GM21529 (cell line): ENCODE measurements around the gene DPM2.

ENCODE experiments used
- ATAC-seq: cut with Tn5 transposase; IDR thresholded peaks from one replicate; pipeline ENCODE4 v1.9.1; 2021; ENCODE audit not compliant: unreplicated experiment

DPM2 gene

DNA sequence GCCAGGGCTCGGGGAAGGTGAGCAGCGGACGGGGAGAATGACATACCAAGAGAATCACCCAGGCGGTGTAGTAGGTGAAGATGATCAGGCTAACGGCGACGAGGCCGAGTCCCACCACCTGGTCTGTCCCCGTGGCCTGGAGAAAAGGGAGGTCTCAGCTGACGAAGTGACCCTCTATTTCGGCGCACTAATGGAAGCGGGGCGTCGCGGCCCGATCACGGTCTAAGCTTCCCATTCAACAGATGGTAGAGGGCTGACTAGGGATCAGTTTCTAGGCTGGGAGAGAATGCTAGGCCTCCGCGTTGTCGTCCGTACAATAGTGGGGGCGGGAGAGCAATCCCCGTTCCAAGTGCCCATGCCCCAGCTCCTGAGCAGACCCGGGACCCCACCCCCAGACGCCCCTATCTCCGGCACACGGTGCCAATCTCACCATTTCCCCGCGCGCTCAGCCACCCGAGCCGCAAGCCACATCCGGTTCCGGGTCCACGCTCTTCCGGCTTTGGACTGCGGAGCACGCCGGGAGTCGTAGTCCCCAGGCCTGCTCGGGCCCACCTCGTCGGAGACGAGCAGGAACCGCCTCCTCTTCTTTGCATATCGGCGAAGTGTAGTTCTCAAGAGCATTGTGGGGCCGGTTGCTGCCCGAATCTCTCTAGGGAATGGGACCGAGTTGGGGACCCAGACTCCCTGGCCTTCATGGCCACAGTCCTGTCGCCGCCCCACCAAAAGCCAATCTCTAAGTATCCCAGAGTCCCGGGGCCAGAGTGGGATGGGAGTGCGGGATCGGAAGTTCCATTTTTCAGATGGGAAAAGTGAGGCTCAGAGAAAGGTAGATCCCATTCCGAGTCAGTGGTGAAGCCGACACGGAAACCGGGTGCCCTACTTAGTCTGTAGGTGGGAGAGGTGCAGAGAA, at the start of gene DPM2:
DPM2 (minus strand) TSS at position 467 of the 910 bp plus-strand sequence; CDS start at position 433, 34 bp downstream.
- peak; percentile 91 for ATAC-seq

- ATAC-seq, result no peak
Observed at GRCh38 chr9:127987103-127987614, 49.5 kb upstream of the DPM2 start.

- ATAC-seq, result no peak
Observed at GRCh38 chr9:127985011-127985410, 47.4 kb upstream of the DPM2 start.

DNA sequence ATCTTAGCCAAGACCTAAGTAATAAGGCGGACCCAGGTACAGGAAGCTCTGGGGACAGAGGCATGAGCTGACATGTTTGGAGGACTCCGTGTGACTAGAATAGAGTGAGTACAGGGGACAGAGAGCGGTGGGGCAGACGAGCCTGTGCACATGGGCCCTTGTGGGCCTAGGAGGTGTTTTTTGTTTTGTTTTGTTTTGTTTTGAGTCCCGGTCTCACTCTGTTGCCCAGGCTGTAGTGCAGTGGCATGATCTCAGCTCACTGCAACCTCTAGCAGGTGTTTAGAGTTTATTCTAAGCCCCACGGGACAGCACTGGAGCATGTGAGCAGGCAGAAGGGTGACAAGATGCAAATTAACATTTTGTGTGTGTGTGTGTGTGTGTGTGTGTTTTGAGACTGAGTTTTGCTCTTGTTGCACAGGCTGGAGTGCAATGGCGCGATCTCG, 46.2 kb upstream of the DPM2 start:
- peak; percentile 25 for ATAC-seq

- no peak for ATAC-seq
Observed at GRCh38 chr9:127982912-127983311, 45.3 kb upstream of the DPM2 start.

- no peak for ATAC-seq
Observed at GRCh38 chr9:127981559-127982121, 44.0 kb upstream of the DPM2 start.

- peak; percentile 64 for ATAC-seq
Observed at GRCh38 chr9:127980706-127981558, 43.3 kb upstream of the DPM2 start, which contains the start of gene EEIG1. Gene EEIG1 (minus strand): TSS chr9:127980989. CDS start chr9:127980137, 852 bp downstream.

DNA sequence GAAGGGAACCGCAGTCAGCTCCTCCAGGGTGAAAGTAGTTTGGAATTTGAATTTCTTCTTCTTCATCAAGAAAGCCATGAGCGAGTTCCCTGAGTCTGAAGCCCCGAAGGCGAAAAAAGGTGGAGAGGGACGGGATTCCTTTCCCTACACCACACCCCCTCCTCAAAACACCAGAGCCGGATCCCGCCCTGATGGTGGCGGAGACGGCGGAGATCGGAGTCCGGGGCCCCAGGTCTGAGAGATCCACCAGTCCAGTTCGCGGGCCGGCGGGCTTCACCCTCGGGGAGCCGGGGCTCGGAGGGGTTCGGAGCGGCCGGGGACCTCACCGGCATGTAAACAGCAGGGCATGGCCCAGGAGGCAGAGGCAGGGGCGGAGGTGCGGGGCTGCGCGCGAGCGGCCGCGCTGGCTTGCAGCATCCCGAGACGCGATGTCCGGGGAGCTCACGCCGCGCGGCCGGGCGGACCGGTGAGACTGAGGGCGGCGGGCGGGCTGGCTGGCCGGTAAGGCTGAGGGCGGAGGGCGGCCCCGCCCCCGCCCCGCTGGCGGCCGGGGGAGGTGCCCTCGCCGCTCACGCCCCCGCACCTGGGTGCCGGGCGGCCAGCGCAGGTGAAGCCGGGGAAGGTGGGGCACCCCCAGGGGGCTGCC, 42.5 kb upstream of the DPM2 start:
- ATAC-seq, result peak; percentile 24

DNA sequence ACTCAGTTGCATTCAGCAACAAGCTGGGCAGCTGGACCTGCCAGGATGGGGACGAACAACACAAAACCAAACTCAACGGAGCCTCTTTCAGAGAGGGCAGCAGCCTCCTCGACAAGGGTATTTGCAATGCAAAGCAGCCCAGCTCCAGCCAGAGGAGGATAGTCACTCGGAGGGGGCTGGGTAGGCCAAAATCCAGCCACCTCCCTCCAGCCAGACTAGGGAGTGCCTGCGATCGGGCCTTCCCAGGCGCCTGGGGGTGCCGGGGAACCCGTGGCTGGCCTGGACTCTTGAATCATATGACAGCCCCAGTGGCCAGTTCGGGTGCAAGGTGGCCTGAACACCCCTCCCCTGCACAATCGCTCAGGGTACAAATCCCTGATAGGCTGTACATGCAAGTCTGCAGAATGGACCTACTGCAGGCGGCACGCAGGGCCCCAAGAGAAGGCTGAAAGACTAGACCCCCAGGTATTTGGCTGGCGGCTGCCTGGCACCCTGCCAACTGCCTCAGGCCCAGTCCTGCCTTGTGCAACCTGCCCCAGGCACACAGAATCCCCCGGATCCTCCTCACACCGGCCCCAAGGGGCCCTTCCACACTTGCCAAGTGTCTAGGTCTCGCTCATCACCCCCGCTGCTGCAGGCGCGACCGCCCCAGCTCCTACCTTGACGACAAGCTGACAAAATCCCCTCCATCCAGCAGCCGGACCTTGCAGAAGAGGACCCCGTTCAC, 41.8 kb upstream of the DPM2 start:
- ATAC-seq, result peak; percentile 35

DNA sequence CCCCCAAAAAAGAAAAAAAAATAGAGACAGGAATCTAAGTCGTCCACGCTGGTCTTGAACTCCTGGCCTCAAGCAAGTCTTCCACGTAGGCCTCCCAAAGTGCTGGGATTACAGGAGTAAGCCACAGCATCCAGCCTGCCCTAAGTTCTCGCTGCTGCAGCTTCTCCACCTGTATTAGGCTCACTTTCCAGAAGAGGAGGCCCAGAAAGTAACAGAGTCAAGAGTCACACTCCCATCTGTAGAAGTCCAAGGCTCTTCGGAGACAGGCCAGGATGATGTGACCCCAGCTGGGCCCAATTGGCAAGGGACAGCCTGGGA, 41.3 kb upstream of the DPM2 start:
- no peak for ATAC-seq

- no peak for ATAC-seq
Observed at GRCh38 chr9:127977884-127978647, 40.4 kb upstream of the DPM2 start.

DNA sequence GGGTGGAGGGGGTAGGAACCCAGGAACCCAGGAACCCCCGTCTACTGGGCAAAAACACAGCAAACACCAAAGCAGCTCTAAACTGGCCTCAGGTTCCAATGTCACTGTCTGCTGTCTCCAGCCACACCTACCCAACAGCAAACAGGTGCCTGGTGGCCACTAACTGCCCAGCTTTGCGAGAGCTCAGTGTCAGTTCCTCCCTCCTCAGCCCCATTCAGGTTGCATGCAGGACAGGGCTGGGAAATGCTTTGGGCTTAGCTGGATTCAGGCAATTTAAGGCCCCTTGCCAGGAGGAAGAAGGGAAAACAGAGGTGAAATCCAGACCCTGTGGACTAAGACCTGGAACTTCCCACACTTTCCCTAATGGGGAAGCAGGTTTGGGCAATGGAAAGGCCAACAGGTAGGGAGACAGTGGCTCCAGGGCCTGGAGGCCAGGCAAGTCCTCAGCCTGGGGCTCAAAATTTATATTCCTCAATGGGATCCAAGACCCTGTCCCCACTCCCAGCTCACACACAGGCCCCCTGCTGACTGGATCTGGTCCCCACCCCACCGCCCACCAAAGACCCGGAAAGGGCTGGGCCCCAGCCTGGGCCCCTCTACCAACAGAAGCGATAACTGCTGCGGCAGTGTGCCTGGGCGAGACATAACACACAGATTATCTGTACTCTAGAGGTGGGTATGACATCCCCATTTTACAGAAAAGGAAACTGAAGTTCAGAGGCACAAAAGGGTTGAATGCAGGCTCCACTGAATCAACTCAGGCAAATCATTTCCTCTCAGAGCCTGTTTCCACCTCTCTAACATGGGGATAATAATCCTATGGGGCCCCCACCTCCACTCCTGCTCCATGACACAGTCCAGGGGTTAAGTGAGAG, 39.6 kb upstream of the DPM2 start:
- ATAC-seq, result no peak

- no peak for ATAC-seq
Observed at GRCh38 chr9:127976498-127976897, 38.8 kb upstream of the DPM2 start.

DNA sequence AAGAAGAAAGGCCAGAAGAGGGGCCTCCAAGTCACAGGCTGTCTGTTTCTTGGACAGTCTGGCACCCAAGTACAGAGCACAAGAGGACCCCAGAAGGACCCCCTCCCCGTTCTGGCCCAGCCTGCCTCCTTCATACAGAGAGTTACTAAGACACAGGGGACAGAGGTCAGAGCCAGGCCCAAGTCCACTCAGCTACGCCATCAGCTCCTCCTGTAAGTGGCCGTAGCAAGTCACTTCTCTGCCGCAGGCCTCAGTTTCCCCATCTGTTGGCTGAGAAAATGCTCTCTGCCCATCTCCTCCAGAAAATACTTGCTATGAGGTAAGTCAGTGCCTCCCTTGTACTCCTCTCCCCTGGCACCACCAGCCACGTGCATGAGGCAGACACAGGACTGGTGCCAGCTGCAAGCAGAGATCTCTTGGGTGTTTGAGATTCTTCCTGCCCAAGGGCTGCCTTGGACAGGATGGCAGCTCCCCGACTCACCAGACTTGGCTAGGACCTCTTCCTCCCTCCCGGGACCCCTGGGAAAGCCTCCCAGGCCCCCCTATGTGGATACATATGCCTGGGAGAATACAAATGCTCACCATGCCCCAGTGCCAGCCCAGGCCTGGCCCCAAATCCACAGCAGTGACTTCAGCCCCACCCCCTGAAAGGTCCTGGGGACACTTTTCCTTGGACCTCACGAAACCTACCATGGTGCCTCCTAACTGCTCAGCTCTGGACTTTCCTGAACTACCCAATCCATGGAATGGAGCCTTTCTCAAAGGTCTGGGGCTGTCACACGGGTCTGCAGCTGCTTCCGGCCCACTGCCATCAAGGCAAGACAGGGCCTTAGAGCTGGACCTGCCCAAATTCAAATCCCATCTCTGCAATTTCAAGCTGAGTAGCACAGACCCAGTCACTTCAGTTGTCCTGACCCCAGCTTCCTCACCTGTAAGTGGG, 38.0 kb upstream of the DPM2 start:
- no peak for ATAC-seq

DNA sequence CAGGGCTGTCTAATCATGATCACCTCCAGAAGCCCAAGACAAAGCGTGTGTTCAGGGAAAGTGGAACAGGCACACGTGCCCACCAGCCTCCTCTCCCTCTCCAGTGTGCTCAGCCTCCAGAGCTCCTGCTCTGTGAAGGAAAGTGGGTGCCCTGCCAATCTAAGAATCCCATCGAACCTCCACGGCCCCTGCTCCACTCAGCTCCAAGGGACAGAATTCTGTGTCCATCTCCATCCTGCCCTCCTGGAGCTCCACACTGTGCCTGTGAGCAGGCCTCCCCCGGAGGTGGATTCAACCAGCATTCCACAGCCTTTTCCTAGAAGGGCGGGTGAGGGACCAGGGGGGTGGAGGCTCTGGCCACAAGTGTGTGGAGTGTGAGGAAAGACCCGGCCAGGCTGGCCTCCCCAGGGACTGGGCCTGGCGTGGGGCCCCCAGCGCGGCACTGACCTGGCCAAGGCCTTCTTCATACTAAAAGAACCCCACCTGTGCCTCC, 37.2 kb upstream of the DPM2 start:
- ATAC-seq, result no peak

GRCh38 chr9:127974001-127974768, 36.5 kb upstream of the DPM2 start:
- no peak for ATAC-seq
